ENCODE results near the gene HPN.

Gene HPN

DNA sequence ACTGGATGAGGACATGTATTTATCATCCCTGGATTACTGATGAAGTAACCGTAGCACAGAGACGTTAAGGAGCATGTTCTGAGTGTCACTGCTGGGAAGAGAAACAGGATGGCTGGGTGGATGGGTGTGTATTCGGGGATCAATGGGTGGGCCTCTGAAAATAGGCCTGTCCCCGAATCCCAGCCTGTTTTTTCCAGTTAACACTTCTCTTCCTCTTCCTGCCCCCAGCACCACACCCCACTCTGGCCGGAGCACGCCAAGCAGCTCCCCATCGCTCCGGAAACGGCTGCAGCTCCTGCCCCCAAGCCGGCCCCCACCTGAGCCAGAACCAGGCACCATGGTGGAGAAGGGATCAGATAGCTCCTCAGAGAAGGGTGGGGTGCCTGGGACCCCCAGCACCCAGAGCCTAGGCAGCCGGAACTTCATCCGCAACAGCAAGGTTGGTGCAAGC lies 32.6 kb upstream of the HPN start:
- no peak overlapping the region for H3K27ac ChIP-seq

GRCh38 chr19:35009424-35010415 lies 31.8 kb upstream of the HPN start:
- H3K27me3 ChIP-seq (ENCODE audit: insufficient read depth, low read depth, severe bottlenecking) = no peaks in the 10 kb centered on the region
- no peak overlapping the region for H3K4me3 ChIP-seq (ENCODE audit: low read depth, low read length)
- TF ChIP-seq, protein P1, sequence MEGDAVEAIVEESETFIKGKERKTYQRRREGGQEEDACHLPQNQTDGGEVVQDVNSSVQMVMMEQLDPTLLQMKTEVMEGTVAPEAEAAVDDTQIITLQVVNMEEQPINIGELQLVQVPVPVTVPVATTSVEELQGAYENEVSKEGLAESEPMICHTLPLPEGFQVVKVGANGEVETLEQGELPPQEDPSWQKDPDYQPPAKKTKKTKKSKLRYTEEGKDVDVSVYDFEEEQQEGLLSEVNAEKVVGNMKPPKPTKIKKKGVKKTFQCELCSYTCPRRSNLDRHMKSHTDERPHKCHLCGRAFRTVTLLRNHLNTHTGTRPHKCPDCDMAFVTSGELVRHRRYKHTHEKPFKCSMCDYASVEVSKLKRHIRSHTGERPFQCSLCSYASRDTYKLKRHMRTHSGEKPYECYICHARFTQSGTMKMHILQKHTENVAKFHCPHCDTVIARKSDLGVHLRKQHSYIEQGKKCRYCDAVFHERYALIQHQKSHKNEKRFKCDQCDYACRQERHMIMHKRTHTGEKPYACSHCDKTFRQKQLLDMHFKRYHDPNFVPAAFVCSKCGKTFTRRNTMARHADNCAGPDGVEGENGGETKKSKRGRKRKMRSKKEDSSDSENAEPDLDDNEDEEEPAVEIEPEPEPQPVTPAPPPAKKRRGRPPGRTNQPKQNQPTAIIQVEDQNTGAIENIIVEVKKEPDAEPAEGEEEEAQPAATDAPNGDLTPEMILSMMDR (IDR thresholded peaks at IDR 0.05; ENCODE audit: low read depth, low read length) = no peak
- no peak for DNase-seq
- H3K27ac ChIP-seq = no peak overlapping the region
- H3K9me3 ChIP-seq (ENCODE audit: severe bottlenecking) = peaks cover 3% of the 10 kb centered on the region
- peaks cover 70% of the 10 kb centered on the region for H3K36me3 ChIP-seq

More for the DNA sequence above, 32.6 kb upstream of the HPN start:
- TF ChIP-seq, protein P1 (IDR thresholded peaks at IDR 0.05; ENCODE audit: low read depth, low read length) = no peak
- no peaks in the 10 kb centered on the region for H3K27me3 ChIP-seq (ENCODE audit: insufficient read depth, low read depth, severe bottlenecking)
- H3K36me3 ChIP-seq = peaks cover 62% of the 10 kb centered on the region
- H3K4me3 ChIP-seq (ENCODE audit: low read depth, low read length) = no peak overlapping the region
- peaks cover 3% of the 10 kb centered on the region for H3K9me3 ChIP-seq (ENCODE audit: severe bottlenecking)
- DNase-seq = no peak

- H3K27ac ChIP-seq = no peak overlapping the region
- DNase-seq = no peak
- H3K36me3 ChIP-seq = peaks cover 79% of the 10 kb centered on the region
- no peak overlapping the region for H3K4me3 ChIP-seq (ENCODE audit: low read depth, low read length)
- H3K9me3 ChIP-seq (ENCODE audit: severe bottlenecking) = peaks cover 3% of the 10 kb centered on the region
- H3K27me3 ChIP-seq (ENCODE audit: insufficient read depth, low read depth, severe bottlenecking) = no peaks in the 10 kb centered on the region
- TF ChIP-seq, protein P1 (IDR thresholded peaks at IDR 0.05; ENCODE audit: low read depth, low read length) = no peak
Observed at GRCh38 chr19:35011091-35011689, 30.3 kb upstream of the HPN start.

- no peak for DNase-seq
- H3K36me3 ChIP-seq = peaks cover 80% of the 10 kb centered on the region
- no peak overlapping the region for H3K4me3 ChIP-seq (ENCODE audit: low read depth, low read length)
- no peaks in the 10 kb centered on the region for H3K27me3 ChIP-seq (ENCODE audit: insufficient read depth, low read depth, severe bottlenecking)
- peaks cover 3% of the 10 kb centered on the region for H3K9me3 ChIP-seq (ENCODE audit: severe bottlenecking)
- no peak overlapping the region for H3K27ac ChIP-seq
- TF ChIP-seq, protein P1 (IDR thresholded peaks at IDR 0.05; ENCODE audit: low read depth, low read length) = no peak
Observed at GRCh38 chr19:35011737-35012682, 29.5 kb upstream of the HPN start.

DNA sequence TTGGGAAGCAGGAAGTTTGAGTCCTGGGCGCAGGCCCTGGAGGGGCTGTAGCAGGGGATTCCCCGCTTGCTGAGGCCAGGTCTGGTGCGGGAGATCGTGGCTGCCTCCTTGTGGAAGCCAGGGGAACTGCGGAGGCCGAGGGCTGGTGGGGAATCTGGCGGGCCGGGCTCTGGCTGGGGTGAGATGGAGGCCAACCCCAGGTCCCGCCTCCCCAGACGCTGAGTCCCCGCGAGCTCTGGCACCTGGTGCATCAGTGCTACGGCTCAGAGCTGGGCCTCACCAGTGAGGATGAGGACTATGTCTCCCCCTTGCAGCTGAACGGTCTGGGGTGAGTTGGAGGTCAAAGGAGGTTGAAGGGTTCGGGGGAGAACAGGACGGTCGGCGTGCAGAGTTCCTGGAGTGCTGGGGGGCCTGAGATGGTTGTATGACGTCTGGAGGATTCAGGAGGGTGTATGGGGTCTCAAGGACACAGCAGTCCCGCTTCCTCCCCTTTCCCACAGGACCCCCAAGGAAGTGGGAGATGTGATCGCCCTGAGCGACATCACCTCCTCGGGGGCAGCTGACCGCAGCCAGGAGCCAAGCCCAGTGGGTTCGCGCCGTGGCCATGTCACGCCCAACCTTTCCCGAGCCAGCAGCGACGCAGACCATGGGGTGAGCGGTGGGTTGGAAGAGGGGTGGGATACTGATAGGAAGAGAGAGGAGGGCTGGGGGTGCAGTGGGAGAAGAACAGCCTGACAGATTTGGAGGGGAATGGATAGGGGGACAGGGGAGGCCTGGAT lies 28.3 kb upstream of the HPN start:
- DNase-seq = peak; percentile 84
- Histone ChIP-seq H3K36me3 (peaks cover 92% of the 10 kb centered on the region), H3K27me3 (ENCODE audit: insufficient read depth, low read depth, severe bottlenecking) (no peaks in the 10 kb centered on the region), H3K9me3 (ENCODE audit: severe bottlenecking) (peaks cover 3% of the 10 kb centered on the region), H3K27ac (peak overlapping the region; percentile 61), H3K4me3 (ENCODE audit: low read depth, low read length) (no peak overlapping the region)
- TF ChIP-seq, protein P1 (IDR thresholded peaks at IDR 0.05; ENCODE audit: low read depth, low read length) = peak; percentile 96

All from WERI-Rb-1 (cell line).